DMS 273 treated with DMSO at 0.1 percent for 48 hours (cell line): ENCODE measurements around the gene SIAE.

Source experiments
- DNase-seq: peaks from one replicate; lab custom pipeline; 2025; lab: John Stamatoyannopoulos, UW

SIAE gene

DNA sequence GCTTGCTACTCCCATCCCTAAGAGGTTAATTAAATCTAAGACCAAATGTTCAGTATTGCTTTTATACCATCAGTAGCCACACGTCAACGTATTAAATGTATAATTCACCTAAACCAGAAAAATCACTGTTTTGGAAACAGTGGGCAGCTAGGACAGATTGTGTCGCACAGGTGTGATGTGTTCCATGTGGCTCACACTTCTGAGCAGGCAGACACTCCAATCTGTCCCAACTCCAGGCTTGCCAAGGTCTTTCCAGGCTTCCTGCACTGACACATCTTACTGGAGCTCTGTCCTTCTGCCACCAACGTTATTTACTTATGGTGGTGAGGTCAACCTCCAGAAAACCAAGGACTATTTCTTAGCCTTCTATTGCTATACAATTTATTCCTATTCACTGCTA, 11.4 kb downstream of the SIAE start:
- no peak for DNase-seq

DNA sequence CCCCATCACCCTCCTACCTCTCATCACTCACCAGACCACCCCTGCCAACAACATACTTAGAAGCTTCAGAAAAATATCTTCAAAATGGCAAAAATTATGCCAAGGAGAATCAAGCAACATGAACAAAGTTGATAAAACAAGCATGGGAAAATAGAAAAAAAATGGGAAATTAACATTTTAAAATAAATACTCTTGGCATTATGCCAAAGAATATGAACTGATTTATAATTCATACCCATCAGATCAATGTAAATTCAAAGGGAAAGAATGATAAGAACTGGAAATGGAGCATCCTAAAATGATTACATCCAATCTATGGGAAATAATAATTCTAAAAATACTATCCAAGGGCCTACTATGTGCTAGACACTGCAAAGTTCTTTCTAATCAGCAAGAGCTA, 12.0 kb downstream of the SIAE start:
- no peak for DNase-seq

DNA sequence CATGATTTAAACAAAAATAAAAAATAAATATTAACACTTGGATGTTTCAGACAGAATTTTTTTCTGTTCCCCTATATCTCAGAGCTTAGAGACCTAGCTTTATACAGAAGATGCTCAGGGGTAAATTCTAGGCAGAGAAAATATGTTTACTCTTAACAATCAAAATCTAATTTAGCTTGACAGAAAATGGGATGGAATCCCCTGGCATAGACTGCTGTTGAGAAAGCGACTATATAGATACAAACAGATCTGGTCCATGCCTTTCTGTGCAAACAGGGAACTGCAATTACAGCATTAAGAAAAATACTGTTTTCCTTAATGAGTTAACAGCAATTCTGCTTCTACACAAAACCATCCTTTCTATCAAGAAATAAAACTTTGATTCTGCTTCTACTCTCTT, 14.6 kb downstream of the SIAE start:
- no peak for DNase-seq

DNA sequence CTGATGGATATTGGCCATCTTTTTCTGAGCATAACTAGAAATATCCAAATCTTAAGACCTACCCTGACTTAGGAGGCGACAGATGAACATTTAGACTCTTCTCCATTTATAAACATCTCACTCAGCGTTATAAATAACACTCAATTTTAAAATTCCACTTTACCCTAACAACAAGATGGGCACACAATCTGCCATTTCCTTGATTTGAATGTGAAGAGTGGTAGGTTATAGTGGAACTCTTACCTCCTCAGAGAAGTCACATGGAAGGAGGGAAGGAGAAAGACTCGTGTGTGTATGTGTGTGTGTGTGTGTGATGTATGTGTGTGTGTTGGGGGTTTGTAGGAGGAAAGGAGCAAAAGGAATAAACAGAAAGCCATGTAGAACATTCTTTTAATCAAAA, 15.0 kb downstream of the SIAE start:
- DNase-seq = no peak

DNA sequence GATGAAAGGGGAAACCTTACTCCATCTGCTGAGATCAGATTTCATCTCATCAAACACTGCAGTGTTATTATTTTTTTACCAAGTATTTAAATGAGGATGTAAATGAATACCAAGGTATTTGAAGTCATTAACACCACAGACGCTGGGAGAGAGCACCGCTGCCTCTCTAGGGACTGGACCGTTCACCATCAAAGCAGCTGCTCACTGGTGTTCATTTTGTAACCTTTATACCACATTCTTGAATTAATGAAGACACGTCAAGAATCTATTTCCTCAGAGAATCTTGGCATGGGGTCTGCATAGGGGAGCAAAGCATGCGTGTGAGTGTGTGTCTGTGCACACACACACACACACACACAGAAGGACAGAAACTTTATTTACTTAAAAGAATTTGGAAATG, 15.6 kb downstream of the SIAE start:
- no peak for DNase-seq

DNA sequence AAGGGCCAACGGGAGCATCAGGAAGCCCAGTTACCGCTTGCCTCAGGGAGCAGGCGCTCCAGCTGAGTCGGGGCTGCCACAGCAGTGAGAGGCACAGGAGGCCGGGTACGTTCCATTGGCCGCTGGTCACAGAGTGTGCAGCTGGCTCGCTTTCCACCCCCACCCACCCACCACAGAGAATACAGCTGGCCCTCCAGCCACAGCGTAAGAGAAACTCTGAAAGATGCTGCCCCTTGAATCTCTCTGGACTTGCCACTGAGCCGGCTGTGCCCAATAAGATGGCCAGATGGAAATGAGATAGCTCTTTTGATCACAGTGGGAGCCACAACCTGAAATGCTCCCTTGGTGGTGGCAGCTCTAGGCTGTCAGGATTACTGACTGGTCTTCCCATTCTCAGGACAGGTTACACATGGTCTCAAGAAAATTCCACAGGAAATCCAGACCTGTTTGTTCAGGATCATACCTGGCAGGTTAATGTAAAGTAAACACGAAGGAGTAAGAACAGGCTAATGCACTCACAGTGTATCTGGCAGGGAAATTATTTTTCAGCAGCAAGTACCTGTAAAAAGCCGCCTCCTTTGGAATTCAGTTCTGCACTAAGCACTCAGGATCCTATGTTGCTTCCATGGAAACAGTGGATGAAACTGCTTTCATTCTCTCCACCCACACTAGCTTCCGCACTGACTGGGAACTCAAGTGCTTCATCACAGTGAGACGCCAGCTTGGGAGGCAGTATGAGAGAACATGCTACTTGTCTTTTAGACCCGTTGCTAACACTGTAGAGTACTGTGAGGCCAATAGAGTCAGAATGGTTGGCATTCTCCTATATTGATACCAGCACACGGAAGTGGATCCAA, 16.5 kb downstream of the SIAE start:
- peak; percentile 39 for DNase-seq

DNA sequence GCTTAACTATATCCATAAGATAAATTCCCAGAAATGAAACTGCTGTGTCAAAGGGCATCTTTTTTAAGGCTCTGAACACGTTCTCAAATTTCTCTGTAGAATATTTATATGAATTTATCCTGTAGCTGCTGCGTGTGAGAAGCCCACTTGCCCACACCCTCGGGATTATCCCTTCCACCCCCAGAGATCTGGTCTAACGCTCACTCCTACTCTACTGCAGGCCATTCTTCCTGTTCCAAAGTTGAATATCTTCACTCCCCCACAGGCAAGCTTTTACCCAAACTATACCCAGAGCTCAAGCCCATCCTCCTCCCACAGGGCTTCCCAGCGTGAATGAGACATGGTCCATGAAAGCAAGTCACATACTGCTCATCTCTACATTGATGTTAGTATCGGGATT, 24.9 kb downstream of the SIAE start:
- DNase-seq = no peak

DNA sequence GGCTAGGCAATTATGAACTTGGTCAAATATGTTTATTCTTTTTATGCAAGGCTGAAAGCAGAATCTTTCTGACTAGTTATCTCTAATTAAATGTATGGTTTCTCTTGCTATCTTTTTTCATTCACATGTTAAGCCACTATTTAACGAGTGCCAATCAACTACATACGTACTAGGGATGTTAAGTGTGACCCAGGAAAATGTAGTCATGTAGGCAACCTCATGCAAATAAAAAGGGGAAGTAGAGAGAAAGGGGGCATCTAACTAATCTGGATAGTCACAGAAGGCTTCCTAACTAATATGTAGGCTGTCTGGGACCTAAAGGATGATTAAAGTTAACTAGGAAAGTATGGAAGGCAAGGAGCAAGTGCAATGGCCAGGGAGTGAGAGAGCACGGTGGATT, 27.4 kb downstream of the SIAE start:
- no peak for DNase-seq

DNA sequence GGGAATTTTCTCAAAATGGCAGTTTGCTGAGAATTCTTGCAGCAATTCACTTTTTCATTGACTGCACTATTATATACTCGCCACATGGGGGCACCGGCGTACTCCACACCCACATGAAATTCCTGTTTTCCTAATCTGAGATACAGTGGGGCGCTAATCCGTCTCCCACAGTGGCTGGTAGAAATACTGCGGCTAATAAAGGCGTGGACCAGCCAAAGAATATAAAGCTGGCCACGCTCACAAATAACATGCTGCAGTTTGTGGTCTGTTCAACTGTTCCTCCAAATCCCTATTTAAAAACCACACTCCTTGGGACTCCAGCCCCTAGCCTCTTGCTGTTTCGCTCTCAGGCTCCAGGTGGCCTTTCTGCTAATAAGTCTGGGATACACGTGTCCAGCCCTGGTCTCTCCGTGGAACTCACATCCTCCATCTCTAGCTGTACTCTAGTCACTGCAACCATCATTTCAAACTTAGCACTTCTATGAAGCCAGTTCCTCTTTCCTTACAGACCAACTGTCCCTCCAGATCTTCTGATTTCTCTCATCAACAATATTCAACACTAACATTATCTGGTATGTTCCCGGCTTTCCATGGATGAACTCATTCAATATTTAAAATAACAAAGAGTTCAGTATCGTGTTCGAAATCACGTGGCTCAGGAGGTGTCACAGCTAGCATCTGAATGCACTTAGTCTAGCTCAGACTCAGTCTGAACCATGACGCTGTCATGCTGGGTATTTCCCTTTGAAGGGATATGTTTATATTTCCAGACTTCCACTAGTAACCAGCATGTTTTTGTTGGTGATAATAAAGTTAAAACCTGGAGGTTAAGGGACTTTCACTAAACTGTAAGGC, 28.9 kb downstream of the SIAE start:
- DNase-seq = peak; percentile 55

DNA sequence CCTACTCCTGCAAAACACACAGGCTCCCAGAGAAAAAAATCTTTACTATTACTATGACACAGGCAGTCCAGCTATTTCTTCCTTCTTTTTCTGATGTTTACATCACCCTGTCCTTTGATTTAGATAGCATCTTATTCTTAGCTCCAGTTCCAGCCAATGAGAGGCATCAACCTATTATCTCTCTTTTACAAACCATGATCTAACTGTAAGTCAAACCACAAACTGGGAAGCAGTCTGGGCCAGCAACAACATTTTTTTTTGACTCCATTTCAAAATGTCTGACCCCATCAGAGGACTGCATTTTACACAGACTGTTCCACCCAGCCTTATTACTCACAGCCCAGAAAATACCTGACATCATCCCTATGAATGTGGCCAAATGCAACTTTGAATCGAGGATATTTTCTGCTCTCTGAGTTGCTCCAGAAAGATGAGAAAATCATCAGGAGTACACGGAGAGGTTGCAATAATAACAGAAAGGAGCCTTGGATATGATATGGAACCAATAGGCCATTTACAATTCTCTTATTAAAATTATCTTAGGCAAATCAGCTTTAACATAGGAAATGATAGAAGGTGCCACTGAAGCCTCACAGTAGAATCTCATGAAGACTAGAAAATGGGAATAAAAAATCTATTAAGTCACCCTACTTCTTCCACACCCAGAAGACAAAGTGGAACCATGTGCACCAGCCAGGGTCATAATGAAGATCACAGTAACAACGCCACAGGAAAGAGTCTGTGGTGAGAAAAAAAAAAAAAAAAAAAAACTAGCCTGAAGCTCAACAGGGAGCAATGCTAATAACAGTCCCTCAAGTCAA, 29.7 kb downstream of the SIAE start:
- no peak for DNase-seq

DNA sequence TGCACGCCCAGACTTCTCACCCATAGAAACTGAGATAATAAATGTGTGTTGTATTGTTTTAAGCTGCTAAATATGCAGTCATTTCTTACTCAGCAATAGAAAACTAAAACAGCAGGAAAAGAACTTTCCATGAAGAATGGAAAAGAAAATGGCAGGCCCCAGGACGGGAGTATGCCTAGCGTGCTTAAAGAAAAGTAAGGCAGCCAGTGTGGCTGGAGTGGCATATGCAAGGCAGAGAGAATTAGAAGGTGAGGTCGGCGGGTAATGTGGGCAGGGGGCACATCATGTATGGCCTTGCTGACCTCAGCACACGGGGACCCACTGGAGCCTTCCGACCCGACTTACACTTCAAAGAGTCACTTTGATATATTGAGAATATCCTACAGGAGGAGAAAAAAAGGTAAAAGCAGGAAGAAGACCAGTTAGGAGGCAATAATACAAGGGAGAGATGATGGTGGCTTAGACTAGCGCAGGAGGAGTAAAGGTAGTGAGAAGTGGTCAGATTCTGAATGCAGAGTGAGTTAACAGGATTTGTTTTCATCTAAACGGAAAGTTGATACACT, 30.4 kb downstream of the SIAE start:
- DNase-seq = no peak

DNA sequence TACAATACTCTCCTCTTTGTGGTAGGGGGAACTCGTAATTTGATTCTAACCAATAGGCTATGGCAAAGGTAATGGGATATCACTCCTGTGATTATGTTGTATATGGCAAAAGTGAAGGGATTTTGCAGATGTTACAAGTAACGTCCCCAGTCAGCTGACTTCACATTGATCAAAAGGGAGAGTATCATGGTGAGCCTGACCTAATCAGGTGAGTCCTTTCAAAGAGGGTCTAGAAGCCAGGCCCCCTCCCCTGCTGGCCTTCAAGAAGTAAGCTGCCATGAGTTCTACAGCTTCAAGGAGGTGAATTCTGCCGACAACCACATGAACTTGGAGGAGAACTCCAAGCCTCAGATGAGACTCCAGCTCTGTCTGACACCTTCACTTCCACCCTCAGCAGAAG, 30.9 kb downstream of the SIAE start:
- no peak for DNase-seq

DNA sequence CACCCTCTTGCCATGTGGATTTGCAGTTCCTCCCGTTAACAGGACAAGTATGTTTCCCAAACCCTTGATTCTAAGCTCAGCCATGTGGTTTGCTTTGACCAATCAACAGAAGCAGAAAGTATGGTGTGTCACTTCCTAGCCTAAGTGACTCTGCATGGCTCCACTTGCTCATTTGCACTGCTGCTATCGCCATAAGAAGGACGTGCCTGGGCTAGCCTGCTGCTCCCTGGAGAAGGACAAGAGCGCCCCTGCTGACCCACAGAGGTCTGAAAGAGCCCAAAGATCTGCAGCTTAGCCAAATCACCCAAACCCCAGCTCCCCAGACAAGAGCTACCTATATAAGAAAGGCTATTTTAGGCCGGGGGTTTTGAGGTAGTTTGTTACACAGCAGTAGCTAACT, 32.9 kb downstream of the SIAE start:
- no peak for DNase-seq

DNA sequence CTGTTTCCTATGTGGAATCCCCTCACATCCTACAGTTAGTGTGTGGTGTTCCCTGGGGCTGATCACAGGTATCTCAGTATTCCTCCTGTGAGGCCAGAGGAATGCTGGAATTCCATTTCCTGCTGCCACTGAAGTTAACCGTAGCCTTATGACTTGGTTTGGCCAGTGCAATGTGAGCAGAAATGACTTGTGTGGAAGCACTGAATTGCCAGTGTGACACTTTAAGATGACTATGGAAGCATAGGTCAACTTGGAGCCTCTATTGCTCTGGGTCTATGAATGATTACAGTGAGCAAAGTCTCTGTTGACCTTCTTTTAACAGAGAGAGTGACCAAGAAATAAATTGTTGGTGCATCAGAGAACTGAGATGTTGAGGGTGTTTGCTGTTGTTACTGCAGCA, 34.4 kb downstream of the SIAE start:
- no peak for DNase-seq

DNA sequence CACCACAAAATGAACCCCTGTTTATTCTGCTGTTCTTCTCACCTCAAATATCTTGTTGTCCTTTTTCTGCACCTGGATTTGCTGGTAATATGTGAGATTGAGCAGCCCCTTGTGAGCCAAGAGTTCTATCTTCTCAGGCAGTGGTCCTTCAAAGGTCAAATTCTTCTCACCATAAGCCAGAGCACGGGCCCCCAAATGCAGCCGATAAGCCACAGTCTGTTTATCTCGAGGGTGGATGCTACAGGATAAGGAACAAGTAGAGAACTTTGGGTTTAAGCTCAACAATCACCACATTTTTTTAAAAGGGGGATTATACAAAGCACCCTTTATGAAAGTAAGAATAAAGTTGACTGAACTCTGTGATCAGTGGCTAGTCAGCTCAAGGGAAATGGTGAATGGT, 35.0 kb downstream of the SIAE start:
- DNase-seq = no peak

DNA sequence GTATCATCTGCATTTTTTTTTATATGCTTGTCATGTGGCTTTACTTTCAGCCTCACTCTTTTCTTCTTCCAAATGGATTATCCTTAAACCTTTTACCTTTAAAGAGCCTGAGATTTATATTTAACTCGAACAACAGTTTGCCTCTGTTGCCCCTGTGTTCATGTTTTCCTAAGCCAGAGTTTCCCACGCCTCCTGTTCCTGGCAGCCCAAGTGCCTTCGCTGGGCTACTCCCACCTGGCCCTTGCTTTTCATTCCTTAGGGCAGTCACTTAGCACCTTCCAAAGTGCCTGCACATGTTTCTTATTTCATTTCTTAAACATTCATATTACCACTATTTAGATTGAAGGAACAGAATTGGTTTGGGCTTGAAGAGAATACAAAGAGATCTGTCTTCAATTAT, 37.6 kb downstream of the SIAE start:
- no peak for DNase-seq

DNA sequence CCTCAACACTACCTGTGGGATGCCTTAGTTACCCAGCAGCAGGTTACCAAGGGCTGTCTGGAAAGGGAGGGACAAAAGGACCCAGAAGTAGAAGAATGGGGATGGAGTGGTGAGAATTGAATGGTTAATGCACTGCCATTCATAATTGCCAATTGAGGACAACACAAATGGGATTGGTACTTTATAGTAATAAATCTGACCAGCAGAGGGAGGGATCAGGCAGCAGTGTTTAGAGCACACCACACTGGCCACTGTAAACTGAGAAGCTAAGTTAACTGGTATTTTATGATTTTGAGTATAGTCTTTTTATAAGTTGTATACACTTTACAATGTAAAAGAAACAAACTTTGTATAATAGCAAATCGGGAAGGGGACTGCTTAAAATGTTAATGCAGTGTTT, 40.2 kb downstream of the SIAE start:
- DNase-seq = no peak

DNA sequence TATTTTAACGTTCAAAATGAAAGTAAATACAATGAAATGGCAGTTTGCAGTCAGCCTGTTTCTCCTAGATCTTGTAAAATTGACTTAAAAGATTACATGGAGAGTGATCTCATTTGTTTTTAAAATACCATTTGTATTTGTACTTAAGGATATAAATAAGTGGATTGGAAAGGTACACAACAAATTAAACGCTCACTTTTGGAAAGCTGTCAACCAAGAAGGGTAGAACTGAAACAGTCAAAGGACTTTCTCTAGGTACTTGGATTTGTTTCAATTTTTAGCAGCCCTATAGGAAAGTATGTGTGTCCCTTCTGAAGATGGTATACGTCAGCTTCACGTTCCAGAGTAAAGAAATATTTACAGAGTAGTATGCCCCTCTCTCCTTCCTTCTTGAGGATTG, 43.6 kb downstream of the SIAE start:
- DNase-seq = no peak

DNA sequence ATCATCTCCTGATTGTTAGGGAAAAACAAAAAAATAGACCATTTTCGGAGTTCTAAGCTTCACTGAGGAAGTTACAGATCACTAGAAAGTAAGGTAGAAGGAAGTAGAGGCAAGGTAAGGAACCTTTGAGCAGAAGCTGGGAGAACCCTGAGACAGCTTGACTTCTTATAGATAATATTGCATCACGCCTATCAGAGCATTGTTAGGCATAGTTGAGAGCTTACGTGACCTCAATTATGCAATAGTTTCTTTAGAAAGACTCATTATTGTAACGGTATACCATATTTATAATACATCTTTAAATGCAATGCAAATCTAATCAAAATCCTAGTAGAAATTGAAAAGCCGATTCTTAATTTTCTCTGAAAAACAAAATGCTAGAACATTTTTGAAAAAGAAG, 46.0 kb downstream of the SIAE start:
- DNase-seq = no peak

DNA sequence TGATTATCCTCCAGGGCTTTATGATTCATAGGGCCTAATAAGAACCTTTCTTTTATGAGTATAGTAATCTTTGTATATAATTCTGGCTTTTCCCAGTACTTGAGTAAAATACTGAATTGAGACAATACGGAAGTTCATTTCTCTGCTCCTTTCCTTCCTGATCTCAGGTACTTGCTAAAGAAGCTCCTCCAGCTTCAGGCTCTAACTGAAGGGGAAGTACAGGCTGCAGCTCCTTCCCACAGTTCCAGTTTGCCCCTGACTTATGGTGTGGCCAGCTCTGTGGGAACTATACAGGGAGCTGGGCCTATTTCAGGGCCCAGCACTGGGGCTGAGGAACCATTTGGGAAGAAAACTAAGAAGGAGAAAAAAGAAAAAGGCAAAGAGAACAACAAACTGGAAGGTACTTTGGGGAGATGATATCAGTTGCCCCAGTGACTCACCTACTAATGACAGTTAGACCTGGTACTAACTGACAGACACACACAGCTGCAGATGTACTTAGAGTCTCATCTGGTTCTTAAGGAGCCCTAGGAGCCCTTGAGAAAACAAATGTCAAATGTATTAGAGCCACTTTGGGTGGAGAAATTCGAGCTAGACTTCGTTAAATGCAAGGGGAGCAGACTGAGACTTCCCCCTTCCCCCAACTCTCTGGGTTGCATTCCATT, 47.9 kb downstream of the SIAE start:
- no peak for DNase-seq

DNA sequence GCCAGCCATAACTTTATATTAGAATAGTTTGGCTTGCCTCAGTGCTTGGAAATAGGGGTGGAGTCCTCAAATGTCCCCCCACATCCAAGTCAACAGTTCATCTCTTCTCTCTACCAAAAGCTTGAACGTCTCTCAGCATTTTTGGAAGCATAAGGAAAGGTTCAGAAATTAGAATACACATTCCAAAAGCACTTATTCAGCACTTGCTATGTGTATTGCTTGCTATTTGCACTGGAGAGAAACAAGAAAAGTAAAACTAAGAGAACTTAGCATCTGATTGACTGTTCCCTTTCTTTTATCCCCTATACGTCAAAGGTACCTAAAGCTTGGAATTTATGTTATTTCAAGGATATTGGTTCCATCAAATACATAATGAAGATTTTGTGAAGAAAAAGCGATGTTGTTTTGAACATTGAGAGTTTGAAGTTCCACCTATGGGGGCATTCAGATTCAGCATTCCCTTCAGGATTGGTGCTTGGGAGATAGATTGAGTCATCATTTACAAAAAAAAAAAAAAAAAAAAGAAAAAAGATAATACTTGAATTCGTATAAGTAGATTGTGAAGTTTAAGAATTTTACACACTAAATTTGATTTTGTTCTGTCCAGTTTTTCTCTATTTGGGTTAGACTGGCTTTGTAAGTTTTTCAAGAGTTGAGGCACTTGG, 49.5 kb downstream of the SIAE start:
- DNase-seq = no peak
